Kidney (tissue), 14 donors: ENCODE data around the gene ADCK2. TPM values are rescaled to one million over a fixed set of nuclear protein-coding genes. Genes with fewer than 3 reads are reported as not detected.
A peak's percentile ranks its signal among the peaks of the same experiment; 100 is the strongest.

Source experiments
- DNase-seq, 5 donors: peaks; one replicate each; pipeline ENCODE4 v3.0.0-alpha.2; 2013 to 2020
- FAIRE-seq: peaks from 2 replicates; lab custom pipeline; 2012; peaks lifted over from hg19 to GRCh38; lab: Jason Lieb, UNC
- H3K27ac ChIP-seq, 2 donors: one replicate each; pipeline ENCODE4 v1.7.0; 2013; ENCODE audit warnings: low read depth in 2 of 2, low read length in 2 of 2, inconsistent platforms in 1 of 2
- H3K27me3 ChIP-seq: one replicate; pipeline ENCODE4 v1.7.1; 2013; ENCODE audit warnings: low read length, inconsistent platforms; ENCODE audit not compliant: control insufficient read depth, insufficient read depth
- H3K36me3 ChIP-seq, 3 donors: one replicate each; pipeline versions ENCODE4 v1.7.0 to v1.7.1; 2013; ENCODE audit warnings: low read length in 3 of 3, control low read depth in 1 of 3, inconsistent platforms in 1 of 3; ENCODE audit not compliant: insufficient read depth in 3 of 3, control insufficient read depth in 2 of 3
- H3K4me1 ChIP-seq, 3 donors: one replicate each; pipeline versions ENCODE4 v1.7.0 to v1.7.1; 2013; ENCODE audit warnings: low read length in 3 of 3, inconsistent platforms in 1 of 3, low read depth in 1 of 3; ENCODE audit not compliant: control insufficient read depth in 2 of 3, insufficient read depth in 2 of 3
- H3K4me3 ChIP-seq, 3 donors: one replicate each; pipeline versions ENCODE4 v1.7.0 to v1.8.1; 2013; ENCODE audit warnings: low read length in 3 of 3, control low read depth in 1 of 3, inconsistent platforms in 1 of 3
- H3K9ac ChIP-seq, 3 donors: one replicate each; pipeline versions ENCODE4 v1.7.0 to v1.7.1; 2013; ENCODE audit warnings: low read length in 3 of 3, control low read depth in 1 of 3, inconsistent platforms in 1 of 3
- H3K9me3 ChIP-seq, 3 donors: one replicate each; pipeline versions ENCODE4 v1.7.0 to v1.7.1; 2013; ENCODE audit warnings: low read length in 3 of 3, control low read depth in 1 of 3, inconsistent platforms in 1 of 3; ENCODE audit not compliant: control insufficient read depth in 2 of 3, insufficient read depth in 1 of 3
- intact Hi-C: fragments of 100-400 bp; cut with DNase I; formaldehyde crosslinking; loops from one replicate; pipeline ENCODE4 v1.11.1; 2022
- polyA plus RNA-seq: library from polyadenylated mRNA; stranded (reverse); fragments of 350-450 nt; fragmentation: Illumina TruSeq; extraction: RNeasy Lipid Tissue Mini Kit (QIAGEN cat#74804); gene quantifications from one replicate; pipeline ENCODE4 v1.2.3, GENCODE V29; 2014; ENCODE audit warnings: low read depth, low replicate concordance; ENCODE audit not compliant: insufficient read depth
- total RNA-seq: library from RNA; stranded (reverse); fragmentation: NEBNext Ultra II Directional; extraction: Animal tissue kit (Norgen Biotek cat#: 25700); gene quantifications from one replicate; pipeline ENCODE4 v1.2.1, GENCODE V29; 2021
- TF ChIP-seq, protein P1 (sequence below): IDR thresholded peaks from 3 replicates; pipeline ENCODE4 v1.5.1; 2012; ENCODE audit warnings: mild to moderate bottlenecking, moderate library complexity, borderline replicate concordance; ENCODE audit not compliant: insufficient read depth; ENCODE audit errors: extremely low read depth
- donor health status: control.
- donor health status: control.
- donor health status: control.
- donor health status: control.
- donor health status: control.
- donor health status: DM: yes; HTN: yes; CAD: no.
- donor health status: Normal renal cell carcinoma (clear cell type).

Gene ADCK2
- total and polyA plus RNA-seq, 2 donors from 2014 or later, result 18.7 to 18.8 TPM

DNA sequence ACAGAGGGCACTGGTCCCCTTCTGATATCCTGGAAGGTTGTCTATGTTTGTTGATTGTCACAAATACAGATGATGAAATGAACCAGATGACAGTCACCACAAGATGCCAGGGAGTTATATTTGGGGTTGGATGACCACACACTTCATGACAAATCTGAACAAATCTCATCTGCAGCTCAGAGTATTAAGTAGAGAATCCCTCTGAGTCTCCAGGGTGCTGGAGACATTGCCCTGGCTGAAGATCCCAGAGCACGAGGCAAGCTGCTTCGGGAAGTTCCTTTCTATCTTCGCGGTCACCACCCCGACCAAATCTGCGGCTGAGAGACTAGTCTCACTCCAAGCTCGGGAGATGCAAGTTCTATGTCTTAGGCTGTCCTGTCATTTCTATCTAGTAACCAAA lies 41.1 kb upstream of the ADCK2 start:
- Histone ChIP-seq H3K27ac (no peak overlapping the region), H3K4me3 (no peak overlapping the region), H3K9ac (no peak overlapping the region), H3K27me3 (no peaks in the 10 kb centered on the region), H3K9me3 (no peaks in the 10 kb centered on the region), H3K36me3 (no peaks in the 10 kb centered on the region), H3K4me1 (no peaks in the 10 kb centered on the region)
- DNase-seq (no peak), FAIRE-seq (no peak)
- intact Hi-C loops, result no loop called here
- TF ChIP-seq, protein P1, sequence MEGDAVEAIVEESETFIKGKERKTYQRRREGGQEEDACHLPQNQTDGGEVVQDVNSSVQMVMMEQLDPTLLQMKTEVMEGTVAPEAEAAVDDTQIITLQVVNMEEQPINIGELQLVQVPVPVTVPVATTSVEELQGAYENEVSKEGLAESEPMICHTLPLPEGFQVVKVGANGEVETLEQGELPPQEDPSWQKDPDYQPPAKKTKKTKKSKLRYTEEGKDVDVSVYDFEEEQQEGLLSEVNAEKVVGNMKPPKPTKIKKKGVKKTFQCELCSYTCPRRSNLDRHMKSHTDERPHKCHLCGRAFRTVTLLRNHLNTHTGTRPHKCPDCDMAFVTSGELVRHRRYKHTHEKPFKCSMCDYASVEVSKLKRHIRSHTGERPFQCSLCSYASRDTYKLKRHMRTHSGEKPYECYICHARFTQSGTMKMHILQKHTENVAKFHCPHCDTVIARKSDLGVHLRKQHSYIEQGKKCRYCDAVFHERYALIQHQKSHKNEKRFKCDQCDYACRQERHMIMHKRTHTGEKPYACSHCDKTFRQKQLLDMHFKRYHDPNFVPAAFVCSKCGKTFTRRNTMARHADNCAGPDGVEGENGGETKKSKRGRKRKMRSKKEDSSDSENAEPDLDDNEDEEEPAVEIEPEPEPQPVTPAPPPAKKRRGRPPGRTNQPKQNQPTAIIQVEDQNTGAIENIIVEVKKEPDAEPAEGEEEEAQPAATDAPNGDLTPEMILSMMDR, result no peak

DNA sequence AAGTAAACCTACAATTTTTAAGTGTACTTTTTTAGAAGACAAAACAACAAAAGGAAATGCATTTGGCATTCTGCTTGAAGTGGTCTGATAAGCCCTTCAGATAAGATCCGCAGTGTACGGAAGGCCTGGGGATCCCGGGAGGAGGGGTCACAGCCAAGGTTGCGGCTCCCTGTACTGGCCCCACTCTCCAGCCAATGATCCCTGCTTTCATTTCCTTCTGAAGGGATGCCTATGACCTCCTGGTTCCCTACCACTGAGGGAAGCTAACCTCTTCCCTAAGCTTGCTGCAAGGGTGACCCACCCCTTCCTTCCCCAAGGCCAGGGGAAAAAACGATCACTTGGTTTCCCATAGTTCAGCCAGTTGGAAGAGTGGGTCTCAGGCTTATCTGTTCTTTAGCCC lies 37.4 kb upstream of the ADCK2 start:
- FAIRE-seq, result no peak

DNA sequence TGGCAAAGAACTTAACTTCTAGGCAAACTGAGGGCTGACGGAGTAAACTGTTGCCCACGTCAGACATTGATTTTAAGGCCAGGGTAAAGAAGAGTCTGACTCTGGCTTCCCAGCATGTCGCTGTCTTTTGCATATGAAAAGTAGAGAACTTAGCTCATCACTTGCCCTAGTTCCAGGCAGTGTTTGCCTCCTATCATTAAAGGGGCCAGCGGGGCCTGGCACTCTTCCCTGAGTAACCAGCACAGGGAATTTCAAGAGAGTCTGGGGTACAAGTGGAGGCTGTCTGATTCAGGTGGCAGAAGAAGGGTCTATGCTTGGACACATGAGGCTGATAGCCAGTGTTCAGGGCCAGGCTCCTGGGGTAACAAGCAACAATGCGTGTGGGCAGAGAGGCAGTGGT lies 36.9 kb upstream of the ADCK2 start:
- no peak overlapping the region for H3K4me3 ChIP-seq
- H3K27ac ChIP-seq, result no peak overlapping the region
- H3K9ac ChIP-seq, result no peak overlapping the region
- H3K36me3 ChIP-seq, result no peaks in the 10 kb centered on the region
- peaks cover 0 to 6% (median 5%) of the 10 kb centered on the region in 3 donors for H3K4me1 ChIP-seq
- no peaks in the 10 kb centered on the region for H3K9me3 ChIP-seq
- TF ChIP-seq, protein P1, result no peak
- H3K27me3 ChIP-seq, result no peaks in the 10 kb centered on the region
- DNase-seq (no peak), FAIRE-seq (no peak)
- intact Hi-C loops, result no loop called here

More for the DNA sequence above, 37.4 kb upstream of the ADCK2 start:
- peak overlapping the region in 1 of 3 donors; percentile 7 for H3K9ac ChIP-seq
- peaks cover 0 to 6% (median 5%) of the 10 kb centered on the region in 3 donors for H3K4me1 ChIP-seq
- no peak for DNase-seq
- no peaks in the 10 kb centered on the region for H3K9me3 ChIP-seq
- intact Hi-C loops, result no loop called here
- no peaks in the 10 kb centered on the region for H3K27me3 ChIP-seq
- TF ChIP-seq, protein P1, result no peak
- H3K27ac ChIP-seq, result no peak overlapping the region
- no peak overlapping the region for H3K4me3 ChIP-seq
- no peaks in the 10 kb centered on the region for H3K36me3 ChIP-seq

DNA sequence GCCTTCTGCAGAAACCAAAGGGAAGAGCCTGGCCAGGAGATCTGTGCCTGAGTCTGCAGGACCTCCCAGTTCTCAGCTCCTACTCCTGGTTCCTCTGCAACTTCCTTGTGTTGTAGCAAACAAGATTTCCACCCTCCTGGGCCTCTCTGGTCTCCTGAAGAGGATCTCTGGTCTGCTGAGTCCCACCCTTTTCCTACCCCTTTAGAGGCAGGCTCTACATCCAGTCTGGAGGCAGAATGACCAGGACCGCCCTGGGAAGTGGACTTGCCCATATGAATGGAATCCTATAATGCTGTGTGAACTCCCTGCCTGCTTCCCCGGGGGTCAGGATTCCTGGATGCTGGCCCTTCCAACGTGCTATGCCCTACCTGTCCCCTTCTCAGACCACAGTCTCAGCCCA lies 35.3 kb upstream of the ADCK2 start:
- Histone ChIP-seq H3K9ac (no peak overlapping the region), H3K27me3 (no peaks in the 10 kb centered on the region), H3K4me3 (no peak overlapping the region), H3K27ac (peak overlapping the region; percentile 32 to 72), H3K9me3 (no peaks in the 10 kb centered on the region), H3K36me3 (no peaks in the 10 kb centered on the region), H3K4me1 (peaks cover 0 to 6% (median 5%) of the 10 kb centered on the region in 3 donors)
- TF ChIP-seq, protein P1, result no peak
- DNase-seq (no peak), FAIRE-seq (no peak)
- intact Hi-C loops, result no loop called here
